GM19397 (cell line): Measurements from ENCODE around the gene ZFYVE21.

Source experiments
- ATAC-seq: cut with Tn5 transposase; IDR thresholded peaks from one replicate; pipeline ENCODE4 v1.9.1; 2021; ENCODE audit warnings: mild to moderate bottlenecking, moderate library complexity; ENCODE audit not compliant: unreplicated experiment

Gene ZFYVE21

DNA sequence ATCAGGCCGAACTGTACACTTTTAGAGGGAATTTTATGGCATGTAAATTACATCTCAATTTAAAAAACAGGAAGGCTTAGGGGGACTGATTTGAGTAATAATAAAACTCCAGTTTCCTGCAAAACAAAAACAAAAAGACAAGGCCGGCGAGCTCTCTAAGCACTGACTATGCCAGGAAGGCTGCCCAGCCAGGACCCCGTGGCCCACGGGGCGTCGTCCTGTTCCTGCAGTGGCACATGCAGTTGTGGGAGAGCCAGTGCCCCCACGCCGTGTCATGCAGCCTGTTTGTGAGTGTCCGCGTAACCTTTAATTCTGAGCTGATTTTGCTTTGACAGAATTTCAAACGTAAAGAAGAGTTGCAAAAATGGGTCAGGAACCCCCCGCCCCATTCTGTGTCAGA is 10.9 kb upstream of the ZFYVE21 start:
- ATAC-seq, result no peak

DNA sequence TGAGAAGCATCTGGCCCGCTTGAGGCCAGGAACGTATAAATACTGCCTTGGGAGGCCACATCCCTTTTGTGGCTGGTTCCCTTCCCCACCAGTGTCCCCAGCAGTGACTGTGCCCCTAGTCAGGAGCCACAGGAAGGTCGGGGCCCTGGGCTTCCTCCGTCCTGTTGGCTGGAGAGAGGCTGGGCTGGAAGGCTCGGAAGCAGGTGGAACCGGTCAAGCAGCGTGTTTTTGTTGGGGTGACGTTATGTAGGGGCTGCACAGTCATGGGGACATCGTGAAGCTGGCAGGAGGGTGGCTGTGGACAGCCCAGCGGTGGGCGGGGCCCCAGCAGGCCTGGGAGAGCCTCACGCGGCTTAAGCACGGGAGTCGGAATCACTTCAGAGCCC is 10.5 kb upstream of the ZFYVE21 start:
- ATAC-seq, result no peak

DNA sequence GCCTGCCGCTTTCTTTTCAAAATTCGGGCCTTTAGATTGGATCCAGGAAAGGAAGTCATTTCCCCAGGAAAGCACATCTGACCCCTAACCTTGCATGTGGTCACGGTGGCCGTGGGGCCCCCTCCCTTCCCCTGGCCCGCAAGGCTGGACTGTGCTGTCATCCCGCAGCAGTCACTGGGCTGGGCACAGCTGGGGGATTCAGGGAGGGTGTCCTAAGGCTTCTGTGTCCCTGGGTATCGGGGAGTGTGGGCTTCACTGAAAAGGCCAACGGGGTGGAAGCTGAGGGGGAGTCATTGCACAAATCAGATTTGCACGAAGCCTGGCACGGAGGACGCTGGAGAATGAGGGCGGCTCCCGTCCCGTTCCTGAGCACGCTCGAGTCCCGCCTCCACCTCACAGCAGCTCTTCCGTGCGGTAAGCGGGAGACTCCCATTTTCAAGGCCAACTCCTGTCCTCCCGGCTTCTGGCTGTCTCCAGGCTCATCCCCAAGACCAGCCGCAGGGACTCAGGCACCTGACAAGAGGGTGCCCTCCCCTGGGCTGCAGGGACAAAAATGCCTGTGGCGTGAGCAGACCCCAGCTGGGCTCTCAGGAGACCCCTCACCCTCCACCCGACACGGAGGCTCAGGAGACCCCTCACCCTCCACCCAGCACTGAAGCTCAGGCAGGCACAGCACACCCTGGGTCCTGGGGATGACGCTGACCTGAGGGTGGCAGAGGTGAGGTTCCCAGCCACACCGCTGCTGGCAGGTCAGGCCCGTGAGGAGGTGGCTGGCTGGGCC is 9.9 kb upstream of the ZFYVE21 start:
- ATAC-seq, result no peak

DNA sequence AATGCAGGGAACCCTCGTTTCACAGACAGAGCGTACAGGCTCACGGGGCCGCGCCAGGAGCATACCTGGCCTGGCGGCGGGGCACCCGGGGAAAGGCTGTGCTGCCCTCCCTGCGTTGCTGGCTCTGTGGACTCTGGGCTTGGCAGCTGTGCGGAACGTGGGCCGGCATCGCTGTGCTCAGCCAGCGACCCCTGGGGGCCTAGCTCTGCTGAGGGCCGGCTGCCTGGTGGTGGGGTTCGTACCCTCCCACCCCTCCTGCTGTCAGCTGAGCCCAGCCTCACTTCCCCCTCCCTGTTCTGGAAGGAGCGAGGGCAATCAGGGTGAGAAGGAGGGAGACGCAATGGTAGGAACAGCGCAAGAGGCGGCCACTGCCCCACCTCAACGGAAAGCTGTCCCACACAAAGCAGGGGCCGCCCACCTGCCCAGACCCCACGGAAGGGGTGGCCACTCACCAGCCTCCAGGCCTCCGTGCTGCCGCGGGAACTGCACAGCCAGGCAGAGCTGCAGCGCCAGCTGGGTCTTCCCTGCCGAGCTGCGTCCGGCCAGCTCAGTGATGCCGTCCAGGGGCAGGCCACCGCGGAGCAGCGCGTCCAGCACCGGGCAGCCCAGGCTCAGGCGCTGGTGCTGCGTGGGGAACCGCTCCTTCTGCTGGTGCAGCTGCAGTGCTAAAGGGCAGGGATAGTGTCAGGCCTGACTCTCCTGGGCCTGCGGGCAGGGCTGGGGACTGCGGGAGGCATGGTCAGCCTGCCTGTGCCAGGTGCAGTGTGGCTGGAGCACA is 8.9 kb upstream of the ZFYVE21 start:
- ATAC-seq, result no peak

DNA sequence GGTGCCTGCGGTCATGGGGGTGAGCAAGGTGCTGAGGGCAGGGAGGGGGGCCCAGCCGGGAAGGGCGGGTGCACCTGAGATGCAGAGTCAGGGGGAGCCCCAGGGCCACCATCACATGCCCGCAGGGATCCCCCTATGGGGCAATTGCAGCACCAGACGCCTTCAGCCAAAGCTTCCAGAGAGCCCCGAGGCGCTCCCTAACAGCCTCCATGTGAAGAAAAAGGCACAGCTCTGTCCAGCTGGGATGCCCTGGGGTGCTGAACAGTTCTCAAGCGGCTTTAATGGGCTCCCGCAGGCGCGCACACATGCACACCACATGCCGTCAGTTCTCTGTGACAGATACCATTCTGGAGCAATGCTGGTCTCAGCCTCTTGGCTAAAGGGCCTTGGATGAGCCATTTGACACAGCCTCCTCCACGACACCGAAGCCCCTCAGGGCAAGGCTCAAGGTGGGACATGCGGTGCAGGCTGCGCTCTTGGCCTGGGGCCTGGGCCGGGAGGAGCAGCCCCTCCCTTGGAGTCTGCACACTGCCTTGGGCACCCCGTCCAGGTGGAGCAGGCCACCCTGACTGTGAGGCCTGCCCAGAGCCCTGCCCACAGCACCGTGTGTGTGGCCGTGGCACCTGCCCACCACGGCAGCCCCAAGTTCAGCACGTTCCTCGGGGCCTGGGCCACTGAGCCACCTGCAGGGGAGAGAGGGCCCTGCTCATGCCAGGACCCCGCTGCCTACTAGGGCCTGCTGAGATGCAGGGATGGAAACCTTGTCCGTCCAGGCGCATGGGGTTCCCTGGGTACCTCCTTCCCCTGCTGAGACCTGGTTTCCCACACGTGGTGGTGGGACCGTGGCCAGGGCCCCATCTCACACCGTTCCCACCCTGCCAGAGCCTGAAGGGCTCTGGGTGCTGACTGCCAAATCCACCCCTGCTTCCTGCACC is 8.0 kb upstream of the ZFYVE21 start:
- ATAC-seq, result no peak

DNA sequence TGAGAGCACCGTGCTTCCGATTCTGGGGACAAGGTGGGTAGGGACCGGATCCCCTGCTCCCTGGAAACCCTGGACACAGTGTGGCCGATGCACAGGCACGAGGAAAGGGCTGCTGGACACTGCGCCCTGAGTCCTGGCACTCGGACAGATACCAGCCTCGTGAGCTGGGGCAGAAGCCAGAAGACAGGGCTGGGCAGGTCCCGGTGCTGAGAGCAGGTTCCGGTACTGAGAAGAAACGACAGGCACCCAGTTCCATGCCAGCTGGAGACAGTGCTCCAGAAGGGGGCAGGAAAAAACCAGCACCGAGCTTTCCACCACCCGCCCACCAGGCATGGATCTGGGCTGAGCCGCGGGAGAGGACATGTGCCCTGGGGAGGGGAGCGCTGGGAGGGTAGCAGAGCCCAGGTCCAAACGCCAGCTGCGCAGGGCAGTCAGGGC is 6.8 kb upstream of the ZFYVE21 start:
- no peak for ATAC-seq

DNA sequence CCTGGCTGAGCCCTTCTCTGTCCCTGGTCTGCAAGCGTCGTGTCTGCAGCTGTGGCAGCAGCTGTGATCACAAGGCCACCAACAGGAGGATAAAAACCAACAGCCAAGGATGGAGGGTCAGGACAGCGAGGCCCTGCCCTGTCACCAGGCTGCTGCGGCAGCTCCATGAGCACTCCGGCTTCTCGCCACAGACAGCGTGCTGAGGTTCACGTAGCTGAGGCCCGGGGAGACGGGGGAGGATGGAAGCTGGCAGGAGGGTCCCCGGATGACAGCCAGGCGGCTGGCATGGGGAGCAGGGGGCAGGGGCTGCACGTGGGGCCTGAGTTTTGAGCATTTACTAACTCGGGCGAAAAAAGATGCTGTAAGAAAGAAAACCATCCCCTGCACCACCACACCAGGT is 5.8 kb upstream of the ZFYVE21 start:
- no peak for ATAC-seq

DNA sequence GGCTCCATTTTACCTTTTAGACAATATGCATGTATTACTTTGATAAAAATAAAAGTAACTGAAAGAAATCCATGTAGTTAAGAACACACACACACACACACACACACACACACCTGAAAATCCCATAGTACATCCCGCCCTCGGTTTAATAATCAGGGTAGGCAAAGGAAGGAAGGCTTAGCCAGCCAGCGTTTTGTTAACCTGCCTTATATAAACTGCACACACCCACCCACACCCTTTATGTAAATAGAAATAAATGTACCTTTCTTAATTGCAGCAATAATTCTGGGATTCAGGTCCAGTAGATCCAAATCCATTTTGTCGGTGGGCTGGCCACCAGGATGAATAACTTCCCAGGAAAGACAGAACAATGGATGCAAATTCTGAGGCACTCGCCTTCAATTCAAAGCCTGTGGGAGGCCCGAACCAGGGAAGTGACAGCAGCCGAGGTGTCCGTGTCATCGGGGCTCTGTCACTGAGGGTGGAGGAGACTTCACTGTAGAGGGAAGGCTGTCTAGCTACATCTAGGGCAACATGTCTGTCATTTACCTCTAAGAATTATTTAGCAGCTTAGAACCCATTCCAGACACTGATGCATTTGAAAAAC is 4.7 kb upstream of the ZFYVE21 start:
- no peak for ATAC-seq

DNA sequence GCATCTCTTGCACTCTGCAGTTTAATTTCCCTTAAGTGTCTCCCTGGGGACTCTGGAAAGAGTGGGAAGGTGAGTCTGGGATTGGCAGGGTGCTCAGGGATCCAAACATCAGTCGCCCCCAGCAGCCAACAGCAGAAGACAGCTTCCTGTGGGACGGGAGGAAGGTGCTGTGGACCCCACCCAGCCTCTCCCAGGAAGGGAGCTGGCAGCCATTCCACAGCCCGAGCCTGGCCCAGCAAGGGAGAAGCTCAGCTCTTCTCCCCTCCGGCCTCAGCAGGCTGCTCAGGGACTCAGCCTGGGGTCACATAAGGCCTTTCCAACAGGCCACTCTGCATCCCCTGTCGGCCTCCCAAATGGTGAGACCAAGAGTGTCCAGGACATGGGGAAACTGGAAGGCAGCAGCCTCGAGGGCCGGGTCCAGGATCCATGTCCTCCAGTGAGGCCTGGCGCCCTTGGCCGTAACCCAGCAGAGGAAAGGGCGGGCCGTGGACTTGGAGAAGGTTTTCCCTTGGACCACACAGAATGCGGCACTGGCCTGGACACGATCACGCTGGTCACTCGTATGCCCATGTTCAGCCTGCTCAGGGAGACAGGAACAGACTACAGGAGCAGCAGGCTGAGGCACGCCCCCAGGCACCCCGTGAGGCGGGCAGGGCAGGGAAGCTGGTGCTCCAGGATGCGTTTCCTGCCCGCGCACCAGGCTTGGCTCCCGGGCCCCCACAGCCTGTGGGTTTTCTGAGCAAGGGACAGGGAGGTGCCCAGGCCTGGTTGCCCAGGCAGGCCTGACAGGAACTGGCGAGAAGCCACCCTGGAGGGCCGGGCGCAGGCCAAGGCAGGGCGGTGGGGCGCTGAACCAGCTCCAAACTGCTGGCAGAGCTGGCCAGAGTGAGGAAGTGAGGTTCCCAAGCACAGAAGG is 3.8 kb upstream of the ZFYVE21 start:
- ATAC-seq, result no peak

DNA sequence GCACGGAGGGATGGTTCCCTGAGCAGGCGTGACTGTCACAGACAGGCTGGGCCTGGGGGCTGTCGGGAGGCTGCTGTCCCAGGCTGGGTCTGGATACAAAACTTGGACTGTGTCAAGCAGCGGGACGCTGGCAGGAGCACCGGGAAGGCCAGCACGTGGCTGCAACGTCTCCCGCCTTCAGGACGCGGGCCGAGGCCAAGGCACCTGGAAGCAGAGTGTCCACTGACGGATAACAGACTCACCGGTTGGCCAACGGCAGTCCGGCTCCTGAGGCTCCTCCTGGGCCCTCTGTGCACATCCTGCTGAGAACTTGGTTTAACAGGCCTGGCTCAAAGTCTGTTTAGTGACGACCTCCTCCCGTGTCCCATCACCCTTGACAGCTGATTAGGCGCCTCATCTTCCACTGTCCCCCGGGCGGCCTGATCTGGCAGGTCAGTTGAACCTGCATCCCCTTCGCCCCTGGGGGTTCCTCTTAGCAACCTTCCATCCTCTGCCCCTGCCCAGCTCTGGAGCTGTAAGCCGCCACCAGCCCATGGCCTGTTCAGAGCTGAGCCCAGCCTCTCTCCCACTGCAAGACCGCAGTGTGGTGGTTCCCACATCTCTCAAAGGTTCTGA is 2.9 kb upstream of the ZFYVE21 start:
- ATAC-seq, result no peak

DNA sequence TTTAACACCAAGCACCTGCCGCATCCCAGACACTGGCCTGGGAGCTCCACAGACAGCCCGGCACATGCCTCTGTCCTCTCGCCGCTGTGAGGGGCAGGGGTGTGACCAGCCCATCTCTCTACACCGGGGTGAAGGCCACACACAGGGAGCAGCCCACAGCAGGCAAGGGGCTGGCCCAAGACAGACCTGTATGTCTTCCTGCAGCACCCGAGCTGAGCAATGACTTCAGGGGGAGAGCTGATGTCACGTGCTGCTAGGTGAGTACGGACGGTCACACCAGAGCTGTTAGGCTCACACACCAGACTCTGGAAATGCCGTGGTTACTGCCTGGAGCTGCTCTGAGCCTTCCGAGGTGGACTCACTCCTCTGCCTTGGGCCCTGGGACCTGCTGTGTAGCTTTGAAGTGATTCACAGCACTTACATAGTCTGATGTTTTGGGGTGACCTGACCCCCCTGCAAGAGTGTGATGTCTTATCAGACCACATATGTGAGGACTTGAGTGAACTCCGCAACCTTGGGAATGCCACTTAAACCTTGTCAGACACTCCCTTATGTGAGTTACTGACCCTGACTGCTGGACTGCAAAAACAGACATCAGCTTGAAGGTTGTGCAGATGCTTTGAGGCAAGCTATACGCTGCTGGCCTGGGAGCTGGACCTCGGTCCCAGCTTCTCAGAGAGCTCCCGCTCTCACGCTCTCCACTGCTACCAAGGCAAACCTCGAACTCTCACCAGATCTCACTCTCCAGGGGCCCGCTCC is 2.1 kb upstream of the ZFYVE21 start:
- ATAC-seq, result no peak

DNA sequence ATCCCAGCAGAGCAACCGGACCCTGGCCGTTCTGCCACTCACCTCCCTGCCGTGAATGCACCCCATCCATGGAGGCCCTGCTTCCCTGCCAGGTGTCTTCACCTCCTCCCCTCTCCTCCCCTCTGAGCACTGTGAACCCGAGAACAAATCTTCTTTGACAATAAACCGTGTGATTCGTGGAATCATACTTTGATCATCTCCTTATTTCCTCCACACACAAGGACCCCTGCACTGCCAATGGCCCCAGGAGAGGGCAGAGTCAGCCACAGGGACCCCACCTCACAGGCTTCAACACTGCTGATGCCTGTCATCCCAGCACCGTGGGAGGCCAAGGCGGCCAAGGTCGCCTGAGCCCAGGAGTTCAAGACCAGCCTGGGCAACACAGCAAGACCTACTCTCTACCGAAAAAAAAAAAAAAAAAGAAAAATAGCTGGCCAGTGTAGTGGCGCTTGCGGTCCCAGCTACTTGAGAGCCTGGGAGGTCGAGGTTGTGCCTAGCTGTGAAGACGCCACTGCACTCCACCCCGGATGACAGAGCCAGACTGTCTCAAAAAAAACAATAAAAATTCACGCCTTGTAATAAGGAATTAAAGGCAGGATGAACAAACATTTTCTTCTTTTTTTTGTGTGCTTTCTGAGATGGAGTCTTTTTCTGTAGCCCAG is 1.4 kb upstream of the ZFYVE21 start:
- ATAC-seq, result no peak

DNA sequence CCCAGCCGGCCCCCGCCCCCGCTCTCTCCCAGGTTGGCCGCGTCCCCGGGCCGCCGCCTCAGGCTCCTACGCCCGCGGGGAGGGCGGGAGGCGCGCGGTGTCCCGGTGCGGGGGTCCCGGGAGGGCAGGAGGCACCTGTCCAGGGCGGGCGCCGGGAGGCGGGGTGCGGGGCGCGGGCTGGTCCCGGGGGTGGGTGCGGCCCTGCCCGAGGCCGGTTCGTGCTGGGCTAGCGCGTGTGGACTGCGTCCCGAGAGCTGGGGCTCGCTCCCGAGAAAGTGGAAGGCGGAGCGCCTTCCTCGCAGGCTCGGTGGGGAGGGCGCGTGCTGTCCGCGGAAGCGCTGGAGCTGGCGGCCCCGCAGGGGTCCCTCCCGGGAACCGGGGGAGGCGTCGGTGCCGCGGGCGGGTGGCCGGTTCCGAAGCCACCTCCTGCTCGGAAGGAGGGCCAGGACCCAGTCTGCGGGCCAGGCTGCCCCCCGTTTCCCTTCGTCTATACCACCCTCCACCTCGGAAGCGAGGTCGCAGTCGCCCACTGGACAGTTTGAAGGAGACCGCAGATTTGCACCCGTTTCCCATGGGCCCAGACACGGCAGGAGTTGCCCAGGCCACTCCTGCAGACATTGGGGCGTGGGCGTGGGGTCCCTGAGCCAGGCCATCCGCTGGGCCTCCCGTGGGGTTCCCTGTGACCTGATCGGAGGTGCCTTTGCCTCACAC is 636 bp downstream of the ZFYVE21 start:
- ATAC-seq, result peak; percentile 3

DNA sequence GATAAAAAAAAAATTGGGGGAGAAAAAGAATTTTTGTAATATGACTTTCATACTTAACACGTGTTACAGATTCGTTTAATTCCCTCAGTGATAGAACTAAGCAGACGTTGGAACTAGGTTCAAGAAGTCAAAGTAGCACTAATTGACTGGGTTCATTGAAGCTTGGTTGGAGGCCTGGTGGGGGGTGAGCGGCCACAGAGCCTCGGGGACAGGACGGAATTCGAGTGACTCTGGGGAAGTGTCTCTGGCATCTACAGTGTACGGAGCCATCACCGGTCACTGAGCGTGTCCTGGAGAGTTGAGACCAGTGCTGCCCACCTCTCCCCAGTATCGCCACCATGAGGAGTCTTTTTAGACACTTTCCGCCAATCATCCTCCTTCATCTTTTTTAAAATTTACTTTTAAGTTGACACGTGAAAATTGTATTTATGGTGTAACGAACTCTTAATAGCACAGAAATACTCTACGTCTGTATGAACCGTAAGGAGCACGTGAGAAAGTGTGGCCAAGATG is 1.3 kb downstream of the ZFYVE21 start:
- ATAC-seq, result no peak

DNA sequence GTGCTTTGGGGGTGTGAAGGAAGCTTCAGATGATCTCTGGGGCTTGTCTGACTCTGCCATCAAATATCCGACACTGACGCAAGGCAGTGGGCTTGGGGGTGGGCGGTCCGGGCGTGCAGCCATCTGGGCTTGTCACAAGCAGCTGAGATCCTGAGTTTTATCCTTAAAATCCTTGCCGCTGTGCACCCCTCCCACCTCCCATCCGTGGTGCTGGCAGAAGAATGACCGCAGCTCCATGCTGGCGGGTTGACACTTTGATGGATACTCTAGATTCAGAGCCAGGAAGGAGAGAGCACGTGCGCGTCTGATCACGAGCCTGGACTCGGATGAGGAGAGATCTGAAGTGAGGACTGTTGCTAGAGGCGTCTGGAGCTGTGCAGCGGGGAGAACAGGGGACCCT is 3.0 kb downstream of the ZFYVE21 start:
- no peak for ATAC-seq

DNA sequence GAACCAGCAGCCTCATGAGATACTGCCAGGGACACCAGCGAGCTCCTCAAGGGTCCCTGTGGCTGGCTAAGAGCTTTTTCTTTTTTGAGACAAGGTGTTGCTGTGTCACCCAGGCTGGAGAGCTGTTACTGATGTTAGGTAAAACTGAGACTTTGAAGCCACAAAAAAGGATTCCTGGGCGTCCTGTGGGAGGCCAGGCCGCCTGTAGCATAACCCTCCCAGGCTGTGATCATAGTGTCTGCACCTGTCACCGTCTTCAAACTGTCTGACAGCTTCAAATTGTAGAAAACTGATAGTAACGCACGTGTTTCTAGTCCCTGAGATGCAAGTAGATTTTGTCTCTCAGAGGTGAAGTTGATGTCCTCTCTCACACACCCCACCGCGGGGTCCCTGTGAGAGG is 4.1 kb downstream of the ZFYVE21 start:
- no peak for ATAC-seq
